Measurements from ENCODE around the gene C4A. TPM values are rescaled to one million over a fixed set of nuclear protein-coding genes. Genes with fewer than 3 reads are reported as not detected.
"Not testable (repeated sequence)": the region's sequence is repeated elsewhere in the genome, so short reads cannot be mapped to it uniquely, and the experiment has no call there.

C4A gene
- total RNA-seq, 1 donor from 2014 or later = 0.90 TPM

- not testable (repeated sequence) for DNase-seq (ENCODE audit: low read depth in 2 of 2)
Observed at GRCh38 chr6:32022100-32022499, 40.2 kb downstream of the C4A start.

GRCh38 chr6:32028631-32029030, 46.8 kb downstream of the C4A start:
- DNase-seq (ENCODE audit: low read depth in 2 of 2) = not testable (repeated sequence)

DNA sequence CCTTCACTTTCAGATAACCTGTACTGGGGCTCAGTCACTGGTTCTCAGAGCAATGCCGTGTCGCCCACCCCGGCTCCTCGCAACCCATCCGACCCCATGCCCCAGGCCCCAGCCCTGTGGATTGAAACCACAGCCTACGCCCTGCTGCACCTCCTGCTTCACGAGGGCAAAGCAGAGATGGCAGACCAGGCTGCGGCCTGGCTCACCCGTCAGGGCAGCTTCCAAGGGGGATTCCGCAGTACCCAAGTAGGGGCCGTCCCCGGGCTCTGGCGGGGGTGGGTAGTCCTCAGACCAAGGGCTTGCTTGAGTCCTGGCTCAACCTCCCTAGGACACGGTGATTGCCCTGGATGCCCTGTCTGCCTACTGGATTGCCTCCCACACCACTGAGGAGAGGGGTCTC, 47.7 kb downstream of the C4A start:
- not testable (repeated sequence) for DNase-seq (ENCODE audit: low read depth in 2 of 2)

DNA sequence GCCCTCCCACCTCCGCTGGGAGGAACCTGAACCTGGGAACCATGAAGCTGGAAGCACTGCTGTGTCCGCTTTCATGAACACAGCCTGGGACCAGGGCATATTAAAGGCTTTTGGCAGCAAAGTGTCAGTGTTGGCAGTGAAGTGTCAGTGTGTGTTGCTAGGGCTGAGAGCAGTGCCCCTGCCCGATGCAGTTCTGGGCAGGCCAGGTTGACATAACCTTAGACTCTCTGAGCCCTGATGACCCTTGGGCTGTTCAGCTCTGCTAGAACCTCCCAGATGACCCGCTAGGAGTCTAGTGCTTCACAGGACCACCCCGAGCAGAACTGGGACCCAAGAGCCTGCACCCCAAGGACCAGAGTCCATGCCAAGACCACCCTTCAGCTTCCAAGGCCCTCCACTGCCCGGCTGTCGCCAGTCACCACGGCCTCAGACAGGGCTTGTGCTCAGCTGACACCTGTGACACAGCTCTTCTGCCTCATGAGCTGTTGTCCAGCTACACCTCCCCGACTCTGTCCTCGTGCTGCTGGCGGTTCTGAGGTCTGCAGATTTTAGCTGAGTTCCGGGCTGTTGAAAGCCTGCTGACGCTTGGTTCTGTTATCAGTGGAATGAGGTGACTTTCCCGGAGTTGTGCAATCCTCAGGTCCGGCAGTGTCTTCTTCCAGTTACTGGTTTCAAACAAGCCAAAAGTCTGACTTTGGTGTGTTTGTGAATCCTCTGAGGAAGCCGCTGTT, 53.6 kb downstream of the C4A start:
- not testable (repeated sequence) for DNase-seq (ENCODE audit: low read depth in 2 of 2)

- DNase-seq (ENCODE audit: low read depth in 2 of 2) = not testable (repeated sequence)
Observed at GRCh38 chr6:32037136-32037535, 55.3 kb downstream of the C4A start.

GRCh38 chr6:32037598-32038524, 56.0 kb downstream of the C4A start, which contains the start of gene CYP21A2:
CYP21A2 (plus strand) TSS chr6:32038415; CDS start chr6:32038423, 8 bp downstream.
- DNase-seq (ENCODE audit: low read depth in 2 of 2) = not testable (repeated sequence)

DNA sequence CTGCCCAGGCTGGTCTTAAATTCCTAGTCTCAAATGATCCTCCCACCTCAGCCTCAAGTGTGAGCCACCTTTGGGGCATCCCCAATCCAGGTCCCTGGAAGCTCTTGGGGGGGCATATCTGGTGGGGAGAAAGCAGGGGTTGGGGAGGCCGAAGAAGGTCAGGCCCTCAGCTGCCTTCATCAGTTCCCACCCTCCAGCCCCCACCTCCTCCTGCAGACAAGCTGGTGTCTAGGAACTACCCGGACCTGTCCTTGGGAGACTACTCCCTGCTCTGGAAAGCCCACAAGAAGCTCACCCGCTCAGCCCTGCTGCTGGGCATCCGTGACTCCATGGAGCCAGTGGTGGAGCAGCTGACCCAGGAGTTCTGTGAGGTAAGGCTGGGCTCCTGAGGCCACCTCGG, 57.0 kb downstream of the C4A start:
- DNase-seq (ENCODE audit: low read depth in 2 of 2) = not testable (repeated sequence)

GRCh38 chr6:32039321-32040274, 57.7 kb downstream of the C4A start:
- DNase-seq (ENCODE audit: low read depth in 2 of 2) = not testable (repeated sequence)

GRCh38 chr6:32040299-32041049, 58.6 kb downstream of the C4A start:
- not testable (repeated sequence) for DNase-seq (ENCODE audit: low read depth in 2 of 2)

DNA sequence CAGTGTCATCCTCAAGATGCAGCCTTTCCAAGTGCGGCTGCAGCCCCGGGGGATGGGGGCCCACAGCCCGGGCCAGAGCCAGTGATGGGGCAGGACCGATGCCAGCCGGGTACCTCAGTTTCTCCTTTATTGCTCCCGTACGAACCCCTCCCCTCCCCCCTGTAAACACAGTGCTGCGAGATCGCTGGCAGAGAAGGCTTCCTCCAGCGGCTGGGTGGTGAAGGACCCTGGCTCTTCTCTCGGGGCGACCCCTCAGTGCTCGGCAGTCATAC, 59.1 kb downstream of the C4A start:
- not testable (repeated sequence) for DNase-seq (ENCODE audit: low read depth in 2 of 2)

DNA sequence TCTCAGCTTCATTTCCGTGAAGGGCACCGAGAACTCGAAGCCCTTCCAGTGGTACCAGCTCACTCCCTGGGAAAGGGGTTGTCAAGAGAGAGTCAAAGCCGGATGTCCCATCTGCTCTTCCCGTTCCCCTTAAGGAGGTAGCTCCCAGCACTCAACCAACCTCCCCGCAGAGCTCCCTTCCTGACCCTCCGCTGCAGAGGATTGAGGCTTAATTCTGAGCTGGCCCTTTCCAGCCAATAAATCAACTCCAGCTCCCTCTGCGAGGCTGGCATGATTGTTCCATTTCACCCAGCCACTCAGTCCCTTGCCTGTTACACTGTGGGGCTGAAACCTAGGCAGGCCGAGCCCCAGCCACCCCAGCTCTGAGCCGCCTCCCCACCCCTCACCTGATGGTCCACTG, 59.5 kb downstream of the C4A start:
- not testable (repeated sequence) for DNase-seq (ENCODE audit: low read depth in 2 of 2)

- DNase-seq (ENCODE audit: low read depth in 2 of 2) = not testable (repeated sequence)
Observed at GRCh38 chr6:32042276-32042675, 60.4 kb downstream of the C4A start.

GRCh38 chr6:32043589-32044380, 61.9 kb downstream of the C4A start:
- DNase-seq (ENCODE audit: low read depth in 2 of 2) = not testable (repeated sequence)

- not testable (repeated sequence) for DNase-seq (ENCODE audit: low read depth in 2 of 2)
Observed at GRCh38 chr6:32044916-32045315, 63.1 kb downstream of the C4A start.

DNA sequence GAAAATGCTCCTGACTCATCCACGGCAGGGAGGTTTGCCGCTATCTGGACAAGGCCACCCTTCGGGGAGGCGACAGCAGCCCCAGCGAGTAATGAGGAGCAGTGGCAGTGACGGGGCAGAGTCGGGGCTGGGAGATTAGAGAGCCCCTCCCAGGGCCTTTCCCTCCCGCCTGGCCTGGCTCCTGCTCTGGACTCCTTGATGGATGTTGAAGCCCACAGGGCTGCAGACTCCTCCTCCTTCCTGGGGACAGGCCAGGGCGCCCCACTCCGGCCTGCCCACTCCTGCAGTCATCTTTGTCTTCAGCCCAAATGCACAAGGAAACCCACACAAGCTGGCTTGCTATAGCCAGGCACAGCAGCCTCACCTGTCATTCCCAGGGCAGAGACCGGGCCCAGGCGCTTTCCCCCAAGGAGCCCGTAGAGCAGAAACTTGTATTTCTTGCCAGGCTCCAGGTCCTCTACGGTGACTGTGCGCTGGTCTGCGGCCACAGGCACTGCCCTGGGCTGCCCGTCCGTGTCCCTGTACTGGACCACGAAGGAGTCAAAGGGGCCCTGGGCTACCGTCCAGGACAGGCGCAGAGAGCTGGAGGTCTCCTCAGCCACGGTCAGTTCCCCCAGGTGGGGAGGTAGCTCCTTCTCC, 64.1 kb downstream of the C4A start:
- DNase-seq (ENCODE audit: low read depth in 2 of 2) = no peak

- DNase-seq (ENCODE audit: low read depth in 2 of 2) = peak in 1 of 2 donors; percentile 5
Observed at GRCh38 chr6:32046450-32047083, 64.7 kb downstream of the C4A start.

DNA sequence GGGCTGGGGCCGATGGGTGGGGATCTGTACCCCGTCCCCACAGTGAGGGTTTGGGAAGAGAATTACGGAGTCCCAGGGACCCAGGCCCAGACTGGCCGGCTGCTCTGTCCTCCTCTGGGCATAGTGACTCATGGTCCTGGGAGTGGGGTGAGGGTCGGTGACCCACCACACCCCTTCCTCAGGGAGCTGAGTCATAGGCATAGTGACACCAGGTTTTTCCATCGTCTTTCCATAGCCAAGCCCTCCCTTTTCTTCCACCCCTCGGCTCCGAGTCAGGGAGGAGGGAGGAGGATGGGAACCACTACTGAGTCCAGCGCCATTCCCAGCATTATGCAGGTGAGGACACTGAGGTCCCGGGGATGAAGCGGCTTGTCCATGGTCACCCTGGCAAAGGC, 65.2 kb downstream of the C4A start:
- DNase-seq (ENCODE audit: low read depth in 2 of 2) = peak; percentile 33 to 72

GRCh38 chr6:32047539-32047854, 65.6 kb downstream of the C4A start:
- DNase-seq (ENCODE audit: low read depth in 2 of 2) = no peak

Measured in dermis microvascular lymphatic vessel endothelial cell (primary cell).